GM12878 (cell line): Measurements from ENCODE around the gene MST1R. TPM values are rescaled to one million over a fixed set of nuclear protein-coding genes. Genes with fewer than 3 reads are reported as not detected.

Experiments used
- BACH1 ChIP-seq: fragments of 450-650 bp; IDR thresholded peaks from 2 replicates; pipeline ENCODE4 v1.6.1; 2017; ENCODE audit warnings: mild to moderate bottlenecking, borderline replicate concordance
- BCL3 ChIP-seq: IDR thresholded peaks from 2 replicates; pipeline ENCODE4 v1.6.1; 2011; ENCODE audit warnings: borderline replicate concordance, low read depth, mild to moderate bottlenecking, moderate library complexity, low read length; ENCODE audit not compliant: insufficient read depth, poor library complexity, severe bottlenecking
- BHLHE40 ChIP-seq, 2 experiments: fragments of 450-650 bp in 1 of 2; IDR thresholded peaks; 2 replicates each; pipeline ENCODE4 v1.6.1; 2011 to 2017; ENCODE audit warnings: low read depth in 2 of 2, borderline replicate concordance in 1 of 2, improper control_type of control experiment in 1 of 2, low read length in 1 of 2, mild to moderate bottlenecking in 1 of 2
- BRCA1 ChIP-seq: IDR thresholded peaks from 2 replicates; pipeline ENCODE4 v1.6.1; 2011; ENCODE audit warnings: low read depth, low read length, improper control_type of control experiment
- ETV6 ChIP-seq, 2 experiments: fragments of 450-650 bp in 1 of 2; IDR thresholded peaks in 1 of 2; conservative IDR thresholded peaks in 1 of 2; 2 replicates each; pipeline ENCODE4 v1.6.1; 2014; ENCODE audit warnings: antibody characterized with exemption in 1 of 2, borderline replicate concordance in 1 of 2, low read depth in 1 of 2, mild to moderate bottlenecking in 1 of 2, moderate library complexity in 1 of 2
- FOXK2 ChIP-seq: fragments of 450-650 bp; IDR thresholded peaks from 2 replicates; pipeline ENCODE4 v1.6.1; 2017; ENCODE audit warnings: mild to moderate bottlenecking, moderate library complexity
- HCFC1 ChIP-seq: fragments of 150-350 bp; IDR thresholded peaks from 2 replicates; pipeline ENCODE4 v1.6.1; 2014; ENCODE audit warnings: low read length
- HDAC2 ChIP-seq: fragments of 200-600 bp; sonication (generic); IDR thresholded peaks from 2 replicates; pipeline ENCODE4 v1.6.1; 2017
- MAX ChIP-seq: IDR thresholded peaks from 2 replicates; pipeline ENCODE4 v1.6.1; 2012; ENCODE audit warnings: low read depth, low read length, improper control_type of control experiment
- MXI1 ChIP-seq: fragments of 150-350 bp; IDR thresholded peaks from 2 replicates; pipeline ENCODE4 v1.6.1; 2011; ENCODE audit warnings: low read depth, mild to moderate bottlenecking, inconsistent platforms, low read length, improper control_type of control experiment
- NRF1 ChIP-seq: conservative IDR thresholded peaks from 2 replicates; pipeline ENCODE4 v1.6.1; 2011; ENCODE audit warnings: mild to moderate bottlenecking, low read depth, low read length, improper control_type of control experiment
- PML ChIP-seq: IDR thresholded peaks from 2 replicates; pipeline ENCODE4 v1.6.1; 2012; ENCODE audit warnings: low read length, inconsistent platforms
- POLR2A ChIP-seq: IDR thresholded peaks from 2 replicates; pipeline ENCODE4 v1.6.1; 2011; ENCODE audit warnings: low read depth, mild to moderate bottlenecking, low read length
- POLR2AphosphoS2 ChIP-seq: IDR thresholded peaks from 2 replicates; pipeline ENCODE4 v1.6.1; 2011; ENCODE audit warnings: low read depth, mild to moderate bottlenecking, low read length, improper control_type of control experiment, moderate library complexity
- POU2F2 ChIP-seq: IDR thresholded peaks from 3 replicates; pipeline ENCODE4 v1.6.1; 2011; ENCODE audit warnings: low read depth, mild to moderate bottlenecking, low read length, borderline replicate concordance
- RAD21 ChIP-seq: IDR thresholded peaks from 2 replicates; pipeline ENCODE4 v1.6.1; 2011; ENCODE audit warnings: mild to moderate bottlenecking, low read depth, low read length, moderate library complexity; ENCODE audit not compliant: insufficient read depth
- RB1 ChIP-seq: fragments of 450-650 bp; formaldehyde crosslinking; IDR thresholded peaks from 2 replicates; pipeline ENCODE4 v1.6.1; 2017; ENCODE audit warnings: mild to moderate bottlenecking, borderline replicate concordance
- SIX5 ChIP-seq: IDR thresholded peaks from 2 replicates; pipeline ENCODE4 v1.6.1; 2011; ENCODE audit warnings: mild to moderate bottlenecking, low read depth, low read length, moderate library complexity; ENCODE audit not compliant: severe bottlenecking
- SMARCA5 ChIP-seq: fragments of 450-650 bp; IDR thresholded peaks from 2 replicates; pipeline ENCODE4 v1.6.1; 2017; ENCODE audit warnings: mild to moderate bottlenecking
- SMC3 ChIP-seq: IDR thresholded peaks from 2 replicates; pipeline ENCODE4 v1.6.1; 2011; ENCODE audit warnings: low read length, improper control_type of control experiment, borderline replicate concordance
- SPI1 ChIP-seq: IDR thresholded peaks from 2 replicates; pipeline ENCODE4 v1.6.1; 2011; ENCODE audit warnings: low read depth, mild to moderate bottlenecking, low read length, moderate library complexity, borderline replicate concordance; ENCODE audit not compliant: insufficient read depth
- TCF3 ChIP-seq: IDR thresholded peaks from 2 replicates; pipeline ENCODE4 v1.6.1; 2012; ENCODE audit warnings: low read depth, mild to moderate bottlenecking, low read length, borderline replicate concordance; ENCODE audit not compliant: insufficient read depth
- WRNIP1 ChIP-seq: IDR thresholded peaks from 2 replicates; pipeline ENCODE4 v1.6.1; 2011; ENCODE audit warnings: low read depth, low read length, improper control_type of control experiment, borderline replicate concordance
- polyA plus RNA-seq, 11 experiments: library from polyadenylated mRNA; depleted of rRNA in 4 of 11; unstranded in 6 of 11; stranded (reverse) in 5 of 11; fragments of >200 nt; fragmentation: Nextera tagmentation in 4 of 11; fragmentation: Illumina TruSeq in 1 of 11; extraction: Ambion mirVana in 4 of 11; extraction: Trizol in 1 of 11; gene quantifications; 1 replicate in 1 of 11; 2 replicates in 10 of 11; pipeline versions ENCODE4 v1.2.1 to v1.2.3, GENCODE V29; 2011 to 2016; ENCODE audit warnings: inconsistent platforms in 2 of 11, missing spikeins in 2 of 11, low read depth in 1 of 11
- total RNA-seq, 4 experiments: library from RNA; depleted of rRNA in 3 of 4; stranded (reverse); fragments of >200 nt in 3 of 4; fragmentation: Illumina TruSeq in 1 of 4; extraction: Trizol in 1 of 4; gene quantifications; 2 replicates each; pipeline versions ENCODE4 v1.2.1 to v1.2.3, GENCODE V29; 2013 to 2021
- TF ChIP-seq, protein P1 (sequence below): fragments of 450-650 bp; IDR thresholded peaks from 2 replicates; pipeline ENCODE4 v1.6.1; 2017; ENCODE audit warnings: borderline replicate concordance
- TF ChIP-seq, protein P2 (sequence below): fragments of 450-650 bp; IDR thresholded peaks from 2 replicates; pipeline ENCODE4 v1.6.1; 2017; ENCODE audit warnings: antibody characterized with exemption, mild to moderate bottlenecking, moderate library complexity

Gene MST1R
- total and polyA plus RNA-seq, 10 of the 15 experiments (the other 5 are each of a cell fraction or from before 2014, with no cell fraction given): 0.40 to 5.6 (median 1.2) TPM

DNA sequence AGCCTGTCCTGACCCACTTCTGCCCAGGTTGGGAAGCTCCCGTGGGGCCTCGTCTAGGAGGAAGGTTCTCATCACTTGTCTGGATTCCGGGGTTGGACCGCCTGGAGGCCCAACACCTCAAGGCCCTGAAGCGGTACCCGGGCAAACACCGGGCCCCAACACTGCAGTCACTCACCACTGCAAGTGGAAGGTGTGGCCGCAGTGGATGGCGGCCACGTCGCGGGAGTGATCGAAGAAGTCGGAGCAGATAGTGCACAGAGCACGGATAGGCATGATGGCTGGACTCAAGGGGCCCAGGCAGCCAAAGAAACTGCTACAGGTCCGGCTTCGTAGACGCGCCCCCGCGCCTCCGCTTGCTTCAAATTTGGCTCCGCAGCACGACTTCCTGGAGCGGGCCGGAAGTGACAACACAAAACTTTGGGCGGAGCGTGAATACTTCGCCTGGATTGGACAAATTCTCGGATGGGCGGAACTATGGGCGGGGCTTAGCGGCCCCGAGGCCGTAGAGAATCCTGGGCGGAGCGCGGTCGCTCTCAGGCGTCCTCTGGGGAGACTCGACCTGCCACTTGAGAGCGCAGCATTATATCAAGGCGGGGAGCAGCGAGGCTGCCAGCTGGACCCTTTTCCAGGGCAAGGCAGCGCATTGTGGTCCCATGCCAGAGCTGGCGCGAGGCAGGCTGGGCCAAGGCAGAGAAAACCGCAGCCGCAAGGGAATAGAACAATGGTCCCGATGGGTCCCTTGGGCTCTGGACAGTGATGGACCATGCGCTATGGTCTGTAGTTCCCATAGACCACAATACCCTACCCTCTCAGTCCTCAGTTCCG, 47.3 kb downstream of the MST1R start, which contains the start of gene TRAIP (continued):
- peak; percentile 95 for TF ChIP-seq MXI1
- peak; percentile 96 for TF ChIP-seq HDAC2
- TF ChIP-seq POLR2A: peak; percentile 79
- TF ChIP-seq RB1: peak; percentile 76
- no peak for TF ChIP-seq SMC3
- no peak for TF ChIP-seq RAD21
- TF ChIP-seq BRCA1: no peak
- no peak for TF ChIP-seq POLR2AphosphoS2
- no peak for TF ChIP-seq WRNIP1
- TF ChIP-seq BHLHE40 (IDR thresholded peaks at IDR 0.05; ENCODE audit: borderline replicate concordance in 1 of 2, low read depth in 2 of 2, low read length in 1 of 2): no peak
- no peak for TF ChIP-seq BACH1
- TF ChIP-seq, protein P1, sequence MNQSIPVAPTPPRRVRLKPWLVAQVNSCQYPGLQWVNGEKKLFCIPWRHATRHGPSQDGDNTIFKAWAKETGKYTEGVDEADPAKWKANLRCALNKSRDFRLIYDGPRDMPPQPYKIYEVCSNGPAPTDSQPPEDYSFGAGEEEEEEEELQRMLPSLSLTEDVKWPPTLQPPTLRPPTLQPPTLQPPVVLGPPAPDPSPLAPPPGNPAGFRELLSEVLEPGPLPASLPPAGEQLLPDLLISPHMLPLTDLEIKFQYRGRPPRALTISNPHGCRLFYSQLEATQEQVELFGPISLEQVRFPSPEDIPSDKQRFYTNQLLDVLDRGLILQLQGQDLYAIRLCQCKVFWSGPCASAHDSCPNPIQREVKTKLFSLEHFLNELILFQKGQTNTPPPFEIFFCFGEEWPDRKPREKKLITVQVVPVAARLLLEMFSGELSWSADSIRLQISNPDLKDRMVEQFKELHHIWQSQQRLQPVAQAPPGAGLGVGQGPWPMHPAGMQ: no peak
- TF ChIP-seq BCL3: no peak
- 0 out of 3 replicates have a peak, but pooled peaks have one; percentile 49 for TF ChIP-seq POU2F2
- no peak for TF ChIP-seq NRF1
- TF ChIP-seq MAX: peak; percentile 83
- no peak; the same call in 1 of the 2 replicates for TF ChIP-seq FOXK2
- TF ChIP-seq SMARCA5: no peak
- peak; percentile 33; the same call in 1 of the 2 replicates for TF ChIP-seq HCFC1
- TF ChIP-seq, protein P2, sequence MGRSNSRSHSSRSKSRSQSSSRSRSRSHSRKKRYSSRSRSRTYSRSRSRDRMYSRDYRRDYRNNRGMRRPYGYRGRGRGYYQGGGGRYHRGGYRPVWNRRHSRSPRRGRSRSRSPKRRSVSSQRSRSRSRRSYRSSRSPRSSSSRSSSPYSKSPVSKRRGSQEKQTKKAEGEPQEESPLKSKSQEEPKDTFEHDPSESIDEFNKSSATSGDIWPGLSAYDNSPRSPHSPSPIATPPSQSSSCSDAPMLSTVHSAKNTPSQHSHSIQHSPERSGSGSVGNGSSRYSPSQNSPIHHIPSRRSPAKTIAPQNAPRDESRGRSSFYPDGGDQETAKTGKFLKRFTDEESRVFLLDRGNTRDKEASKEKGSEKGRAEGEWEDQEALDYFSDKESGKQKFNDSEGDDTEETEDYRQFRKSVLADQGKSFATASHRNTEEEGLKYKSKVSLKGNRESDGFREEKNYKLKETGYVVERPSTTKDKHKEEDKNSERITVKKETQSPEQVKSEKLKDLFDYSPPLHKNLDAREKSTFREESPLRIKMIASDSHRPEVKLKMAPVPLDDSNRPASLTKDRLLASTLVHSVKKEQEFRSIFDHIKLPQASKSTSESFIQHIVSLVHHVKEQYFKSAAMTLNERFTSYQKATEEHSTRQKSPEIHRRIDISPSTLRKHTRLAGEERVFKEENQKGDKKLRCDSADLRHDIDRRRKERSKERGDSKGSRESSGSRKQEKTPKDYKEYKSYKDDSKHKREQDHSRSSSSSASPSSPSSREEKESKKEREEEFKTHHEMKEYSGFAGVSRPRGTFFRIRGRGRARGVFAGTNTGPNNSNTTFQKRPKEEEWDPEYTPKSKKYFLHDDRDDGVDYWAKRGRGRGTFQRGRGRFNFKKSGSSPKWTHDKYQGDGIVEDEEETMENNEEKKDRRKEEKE: no peak
- TF ChIP-seq ETV6 (conservative IDR thresholded peaks at IDR 0.05 in 1 of 2, IDR thresholded peaks at IDR 0.05 in 1 of 2; ENCODE audit: borderline replicate concordance in 1 of 2, low read depth in 1 of 2): no peak
- TF ChIP-seq SPI1: no peak
- no peak for TF ChIP-seq TCF3
- no peak for TF ChIP-seq SIX5
- TF ChIP-seq PML: no peak
